H1 (cell line): ENCODE data around the gene SPOCK1. TPM values are rescaled to one million over a fixed set of nuclear protein-coding genes. Genes with fewer than 3 reads are reported as not detected.

Experiments
- CTCF ChIA-PET: fragments of 300-600 bp; sonication (Branson Sonifier 250); formaldehyde crosslinking; loops from one replicate; lab custom pipeline; 2021; ENCODE audit not compliant: partially characterized antibody; lab: Charles Lee
- POLR2A ChIA-PET: fragments of 300-600 bp; sonication (Branson Sonifier 250); formaldehyde crosslinking; loops from one replicate; lab custom pipeline; 2021; ENCODE audit warnings: inconsistent platforms; ENCODE audit not compliant: partially characterized antibody; lab: Charles Lee
- DNase-seq, 2 experiments: peaks; one replicate each; pipeline versions ENCODE4 v3.0.0 to v3.0.0-alpha.2; 2010 to 2022; ENCODE audit warnings: low spot score in 2 of 2, low read depth in 1 of 2, mixed read lengths in 1 of 2
- FAIRE-seq: peaks from 2 replicates; lab custom pipeline; 2011; peaks lifted over from hg19 to GRCh38; lab: Jason Lieb, UNC
- H2AFZ ChIP-seq: 2 replicates; pipeline ENCODE4 v1.8.1; 2012; ENCODE audit warnings: low read length, inconsistent platforms
- H2AK5ac ChIP-seq: 2 replicates; pipeline ENCODE4 v1.6.1; 2013; ENCODE audit warnings: low read depth, low read length
- H2BK120ac ChIP-seq: replicated peaks from 2 replicates; pipeline ENCODE3; 2013; ENCODE audit warnings: low read depth, low read length, inconsistent platforms
- H2BK12ac ChIP-seq: 2 replicates; pipeline ENCODE4 v1.6.1; 2013; ENCODE audit warnings: low read depth, low read length
- H2BK15ac ChIP-seq: 2 replicates; pipeline ENCODE4 v1.6.1; 2013; ENCODE audit warnings: low read length
- H2BK20ac ChIP-seq: 2 replicates; pipeline ENCODE4 v1.6.1; 2013; ENCODE audit warnings: low read length
- H2BK5ac ChIP-seq: 2 replicates; pipeline ENCODE4 v1.6.1; 2013; ENCODE audit warnings: low read depth, low read length
- H3K14ac ChIP-seq: 2 replicates; pipeline ENCODE4 v1.6.1; 2013; ENCODE audit warnings: inconsistent platforms; ENCODE audit not compliant: insufficient read length
- H3K18ac ChIP-seq: 2 replicates; pipeline ENCODE4 v1.6.1; 2013; ENCODE audit warnings: low read length; ENCODE audit errors: extremely low read depth
- H3K23ac ChIP-seq: 2 replicates; pipeline ENCODE4 v1.6.1; 2013; ENCODE audit warnings: inconsistent platforms; ENCODE audit not compliant: insufficient read length
- H3K23me2 ChIP-seq: 2 replicates; pipeline ENCODE4 v1.6.1; 2013; ENCODE audit warnings: low read depth, low read length
- H3K27ac ChIP-seq: 2 replicates; pipeline ENCODE4 v1.6.1; 2011; ENCODE audit warnings: low read depth, low read length, inconsistent platforms
- H3K27me3 ChIP-seq, 4 experiments: replicated peaks in 1 of 4; 1 replicate in 1 of 4; 2 replicates in 3 of 4; pipeline versions ENCODE4 v1.6.1 to v1.8.1; 2011 to 2013; ENCODE audit warnings: low read length in 3 of 4, mild to moderate bottlenecking in 3 of 4, inconsistent platforms in 2 of 4, mixed read lengths in 2 of 4, moderate library complexity in 1 of 4; ENCODE audit not compliant: control insufficient read depth in 3 of 4, insufficient read depth in 3 of 4; ENCODE audit errors: extremely low read depth in 1 of 4
- H3K36me3 ChIP-seq, 4 experiments: 2 replicates each; pipeline versions ENCODE4 v1.6.1 to v1.8.1; 2011 to 2013; ENCODE audit warnings: mild to moderate bottlenecking in 4 of 4, low read length in 3 of 4, moderate library complexity in 2 of 4, control low read depth in 1 of 4, inconsistent platforms in 1 of 4; ENCODE audit not compliant: insufficient read depth in 4 of 4, control insufficient read depth in 2 of 4
- H3K4ac ChIP-seq: replicated peaks from 2 replicates; pipeline ENCODE3; 2013; ENCODE audit warnings: low read length, low read depth, mixed read lengths, inconsistent platforms; ENCODE audit not compliant: insufficient read length
- H3K4me1 ChIP-seq, 4 experiments: replicated peaks in 1 of 4; 1 replicate in 1 of 4; 2 replicates in 3 of 4; pipeline versions ENCODE4 v1.6.1 to v1.8.1; 2011 to 2013; ENCODE audit warnings: low read length in 3 of 4, inconsistent platforms in 2 of 4, mixed read lengths in 1 of 4; ENCODE audit not compliant: insufficient read depth in 4 of 4, control insufficient read depth in 3 of 4
- H3K4me2 ChIP-seq, 2 experiments: 2 replicates each; pipeline versions ENCODE4 v1.6.1 to v1.8.1; 2011 to 2013; ENCODE audit warnings: low read depth in 2 of 2, low read length in 2 of 2, control low read depth in 1 of 2, inconsistent platforms in 1 of 2, mild to moderate bottlenecking in 1 of 2; ENCODE audit not compliant: insufficient read depth in 1 of 2
- H3K4me3 ChIP-seq, 4 experiments: fragments of 200-600, 300-600 bp in 1 of 4; sonication (generic), shearing (Covaris generic), sonication (Bioruptor Twin) in 1 of 4; 2 replicates each; pipeline versions ENCODE4 v1.5.1 to v1.8.1; 2011 to 2016; ENCODE audit warnings: low read length in 4 of 4, low read depth in 3 of 4, control low read depth in 2 of 4, inconsistent platforms in 2 of 4, mild to moderate bottlenecking in 2 of 4, mixed read lengths in 1 of 4, moderate library complexity in 1 of 4; ENCODE audit not compliant: insufficient read depth in 2 of 4; ENCODE audit errors: extremely low read depth in 1 of 4
- H3K56ac ChIP-seq: replicated peaks from 2 replicates; pipeline ENCODE3; 2013; ENCODE audit warnings: low read depth, mild to moderate bottlenecking, mixed read lengths, low read length, inconsistent platforms; ENCODE audit not compliant: insufficient read length
- H3K79me1 ChIP-seq: 2 replicates; pipeline ENCODE4 v1.6.1; 2013; ENCODE audit warnings: low read depth, low read length, control low read depth
- H3K79me2 ChIP-seq, 2 experiments: 2 replicates each; pipeline versions ENCODE4 v1.6.1 to v1.8.1; 2012 to 2013; ENCODE audit warnings: low read length in 2 of 2, mild to moderate bottlenecking in 2 of 2, inconsistent platforms in 1 of 2; ENCODE audit not compliant: insufficient read depth in 2 of 2, control insufficient read depth in 1 of 2
- H3K9ac ChIP-seq, 4 experiments: replicated peaks in 1 of 4; 1 replicate in 1 of 4; 2 replicates in 3 of 4; pipeline versions ENCODE4 v1.6.1 to v1.8.1; 2011 to 2013; ENCODE audit warnings: low read depth in 3 of 4, low read length in 3 of 4, control low read depth in 2 of 4, mild to moderate bottlenecking in 2 of 4, moderate library complexity in 2 of 4, inconsistent platforms in 1 of 4; ENCODE audit errors: extremely low read depth in 1 of 4
- H3K9me3 ChIP-seq, 2 experiments: 2 replicates each; pipeline versions ENCODE4 v1.6.1 to v1.8.1; 2012 to 2013; ENCODE audit warnings: mild to moderate bottlenecking in 2 of 2, moderate library complexity in 2 of 2, control low read depth in 1 of 2, inconsistent platforms in 1 of 2, low read depth in 1 of 2, low read length in 1 of 2, mixed read lengths in 1 of 2; ENCODE audit not compliant: insufficient read depth in 2 of 2
- H4K20me1 ChIP-seq, 2 experiments: replicated peaks in 1 of 2; 2 replicates each; pipeline versions ENCODE3 to v1.8.1; 2011 to 2013; ENCODE audit warnings: inconsistent platforms in 2 of 2, low read length in 2 of 2, mild to moderate bottlenecking in 1 of 2; ENCODE audit not compliant: insufficient read depth in 2 of 2, control insufficient read depth in 1 of 2
- H4K5ac ChIP-seq: 2 replicates; pipeline ENCODE4 v1.6.1; 2013; ENCODE audit warnings: low read length, low read depth, mixed read lengths, inconsistent platforms; ENCODE audit not compliant: insufficient read length
- H4K8ac ChIP-seq: 2 replicates; pipeline ENCODE4 v1.8.0; 2013; ENCODE audit warnings: mild to moderate bottlenecking, moderate library complexity, low read length, inconsistent platforms; ENCODE audit not compliant: insufficient read depth; ENCODE audit errors: extremely low read depth
- H4K91ac ChIP-seq: replicated peaks from 2 replicates; pipeline ENCODE3; 2013; ENCODE audit warnings: low read length, mixed read lengths, inconsistent platforms; ENCODE audit not compliant: insufficient read length
- BRCA1 ChIP-seq: IDR thresholded peaks from 2 replicates; pipeline ENCODE4 v1.6.1; 2012; ENCODE audit warnings: low read depth, low read length, improper control_type of control experiment
- FOSL1 ChIP-seq: IDR thresholded peaks from 2 replicates; pipeline ENCODE4 v1.6.1; 2011; ENCODE audit warnings: mild to moderate bottlenecking, low read depth, low read length, moderate library complexity; ENCODE audit not compliant: insufficient read depth
- TAF7 ChIP-seq: optimal IDR thresholded peaks from 2 replicates; pipeline ENCODE3; 2011; ENCODE audit warnings: low read depth, mild to moderate bottlenecking, inconsistent platforms, low read length, moderate library complexity, borderline replicate concordance
- WGBS, 2 experiments: shearing (Covaris generic) in 1 of 2; methylation state at CpG; one replicate each; pipeline versions ENCODE4 v1.1.6 to v1.1.7; 2013 to 2015; ENCODE audit warnings: low lambda C conversion rate in 2 of 2, mixed read lengths in 2 of 2, inconsistent platforms in 1 of 2, low coverage in 1 of 2, missing lambda C conversion rate in 1 of 2; ENCODE audit not compliant: insufficient replicate concordance in 2 of 2, insufficient coverage in 1 of 2, insufficient read length in 1 of 2; ENCODE audit errors: extremely low coverage in 1 of 2, missing lambda C conversion rate in 1 of 2; 5-methylcytosine and 5-hydroxymethylcytosine counted together
- polyA plus RNA-seq, 7 experiments: library from polyadenylated mRNA; depleted of rRNA in 3 of 7; stranded (reverse) in 5 of 7; unstranded in 2 of 7; fragments of >200 nt in 5 of 7; fragments of 200-250 nt in 2 of 7; gene quantifications; 1 replicate in 5 of 7; 2 replicates in 1 of 7; 4 replicates in 1 of 7; pipeline versions ENCODE4 v1.2.1 to v1.2.3, GENCODE V29; 2011 to 2013; ENCODE audit warnings: missing spikeins in 2 of 7, mixed read lengths in 2 of 7
- total RNA-seq: library from RNA; stranded (reverse); fragmentation: NEBNext Ultra II Directional; extraction: Animal tissue kit (Norgen Biotek cat#: 25700); gene quantifications from 2 replicates; pipeline ENCODE4 v1.2.1, GENCODE V29; 2021

SPOCK1 gene
- total and polyA plus RNA-seq, 2 of the 8 experiments (the other 6 are each of a cell fraction or from before 2014, with no cell fraction given): 6.9 to 18.1 TPM

DNA sequence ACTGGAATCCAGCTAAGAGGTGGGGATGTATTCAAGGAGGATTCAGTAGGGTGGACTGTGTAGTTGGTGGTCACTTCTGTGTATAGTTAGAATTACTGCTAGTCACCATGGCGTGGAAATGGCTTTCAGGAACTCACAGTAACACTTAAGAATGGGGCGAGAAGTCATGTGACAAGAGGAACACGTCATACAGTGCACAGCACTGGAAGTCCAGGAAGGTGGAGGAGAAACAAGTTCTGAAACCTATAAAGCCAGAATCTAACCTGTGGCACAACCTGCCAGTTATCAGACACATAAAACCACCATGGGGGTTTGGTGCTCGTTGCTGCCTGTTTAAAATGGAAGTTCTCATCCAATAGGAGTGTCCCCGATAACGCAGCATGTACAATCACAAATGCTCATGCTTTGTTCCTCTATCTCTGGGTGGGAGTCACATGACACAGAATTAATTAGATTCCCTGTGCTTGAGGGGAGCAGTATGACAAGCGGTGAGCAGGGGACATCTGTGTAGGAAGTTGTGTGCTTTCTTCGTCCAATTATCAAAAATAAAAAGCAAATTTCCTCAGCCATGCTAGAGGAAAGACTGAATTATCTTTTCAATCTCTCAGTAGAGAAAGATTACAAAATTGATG, 193.0 kb downstream of the SPOCK1 start:
- Histone ChIP-seq H2BK15ac (no peak overlapping the region), H2BK120ac (no peak overlapping the region), H2AFZ (no peak overlapping the region), H3K79me1 (0 out of 2 replicates have a peak, but pooled peaks cover 2% of the 10 kb centered on the region), H4K20me1 (no peaks in the 10 kb centered on the region), H4K8ac (no peak overlapping the region), H3K18ac (no peak overlapping the region), H3K4me1 (peaks cover 0 to 12% (median 1%) of the 10 kb centered on the region in 4 experiments; a peak in 3 of 7 replicates), H2AK5ac (no peak overlapping the region), H3K36me3 (no peaks in the 10 kb centered on the region), H3K9ac (no peak overlapping the region), H3K9me3 (no peaks in the 10 kb centered on the region), H3K27ac (no peak overlapping the region), H3K79me2 (no peaks in the 10 kb centered on the region), H4K5ac (no peak overlapping the region), H3K23ac (no peak overlapping the region), H3K56ac (no peak overlapping the region), H2BK5ac (no peak overlapping the region), H3K4ac (no peak overlapping the region), H4K91ac (no peak overlapping the region), H3K27me3 (no peaks in the 10 kb centered on the region; a peak in 1 of 7 replicates), H3K4me2 (no peak overlapping the region), H2BK20ac (no peak overlapping the region), H3K14ac (no peak overlapping the region), H3K4me3 (no peak overlapping the region), H2BK12ac (no peak overlapping the region), H3K23me2 (no peaks in the 10 kb centered on the region)
- DNase-seq (no peak), FAIRE-seq (no peak)
- ChIA-PET POLR2A (no interaction called here), CTCF (interaction anchor here (1.5 to 1.6 kb wide), 3 partner anchors 10 to 14 kb away, joined by 4 to 6 read pairs (median 6); no protein-coding TSS in a partner anchor)
- TF ChIP-seq FOSL1 (no peak), TAF7 (no peak), BRCA1 (no peak)
- WGBS, 2 experiments: 84% methylated on average over 8 of the region's 8 CpGs; no CpG with 5 or more reads in 1 of the 2 experiments
